Neural progenitor cell (in vitro differentiated cells): ENCODE measurements around the gene ZC3HAV1L.

Experiments
- EZH2 ChIP-seq: fragments of 200-600 bp; sonication (generic); IDR thresholded peaks from 2 replicates; pipeline ENCODE4 v1.6.1; 2017; ENCODE audit warnings: antibody characterized with exemption, mild to moderate bottlenecking, moderate library complexity
- EZH2phosphoT487 ChIP-seq: fragments of 200-600 bp; sonication (generic); IDR thresholded peaks from 2 replicates; pipeline ENCODE4 v1.6.1; 2017; ENCODE audit warnings: antibody characterized with exemption
- TF ChIP-seq, protein P1 (sequence below): fragments of 200-600 bp; sonication (generic); IDR thresholded peaks from 2 replicates; pipeline ENCODE4 v1.5.1; 2017; ENCODE audit warnings: antibody characterized with exemption, mild to moderate bottlenecking

DNA sequence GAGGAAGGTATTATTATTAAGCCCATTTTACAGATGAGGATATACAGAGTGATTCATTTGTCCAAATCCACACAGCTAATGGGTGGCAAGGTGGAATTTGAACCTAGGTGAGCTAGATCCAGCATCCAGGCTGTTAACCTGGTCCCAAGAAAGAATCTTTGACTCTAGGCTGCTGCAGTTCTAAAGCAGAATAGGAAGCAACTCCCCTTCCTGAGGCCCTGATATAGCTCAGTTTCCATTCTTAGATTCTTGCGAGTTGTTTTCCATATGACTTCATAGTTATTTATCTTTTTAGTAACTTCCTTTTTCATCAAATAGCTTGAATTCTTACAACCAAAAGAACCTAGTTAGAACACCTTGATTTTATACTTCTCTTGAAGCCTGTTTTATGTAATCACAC lies 24.1 kb upstream of the ZC3HAV1L start:
- TF ChIP-seq, protein P1, sequence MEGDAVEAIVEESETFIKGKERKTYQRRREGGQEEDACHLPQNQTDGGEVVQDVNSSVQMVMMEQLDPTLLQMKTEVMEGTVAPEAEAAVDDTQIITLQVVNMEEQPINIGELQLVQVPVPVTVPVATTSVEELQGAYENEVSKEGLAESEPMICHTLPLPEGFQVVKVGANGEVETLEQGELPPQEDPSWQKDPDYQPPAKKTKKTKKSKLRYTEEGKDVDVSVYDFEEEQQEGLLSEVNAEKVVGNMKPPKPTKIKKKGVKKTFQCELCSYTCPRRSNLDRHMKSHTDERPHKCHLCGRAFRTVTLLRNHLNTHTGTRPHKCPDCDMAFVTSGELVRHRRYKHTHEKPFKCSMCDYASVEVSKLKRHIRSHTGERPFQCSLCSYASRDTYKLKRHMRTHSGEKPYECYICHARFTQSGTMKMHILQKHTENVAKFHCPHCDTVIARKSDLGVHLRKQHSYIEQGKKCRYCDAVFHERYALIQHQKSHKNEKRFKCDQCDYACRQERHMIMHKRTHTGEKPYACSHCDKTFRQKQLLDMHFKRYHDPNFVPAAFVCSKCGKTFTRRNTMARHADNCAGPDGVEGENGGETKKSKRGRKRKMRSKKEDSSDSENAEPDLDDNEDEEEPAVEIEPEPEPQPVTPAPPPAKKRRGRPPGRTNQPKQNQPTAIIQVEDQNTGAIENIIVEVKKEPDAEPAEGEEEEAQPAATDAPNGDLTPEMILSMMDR = no peak
- TF ChIP-seq EZH2phosphoT487 = no peak
- TF ChIP-seq EZH2 = no peak
